ENCODE results near the gene LRP1.

LRP1 gene

DNA sequence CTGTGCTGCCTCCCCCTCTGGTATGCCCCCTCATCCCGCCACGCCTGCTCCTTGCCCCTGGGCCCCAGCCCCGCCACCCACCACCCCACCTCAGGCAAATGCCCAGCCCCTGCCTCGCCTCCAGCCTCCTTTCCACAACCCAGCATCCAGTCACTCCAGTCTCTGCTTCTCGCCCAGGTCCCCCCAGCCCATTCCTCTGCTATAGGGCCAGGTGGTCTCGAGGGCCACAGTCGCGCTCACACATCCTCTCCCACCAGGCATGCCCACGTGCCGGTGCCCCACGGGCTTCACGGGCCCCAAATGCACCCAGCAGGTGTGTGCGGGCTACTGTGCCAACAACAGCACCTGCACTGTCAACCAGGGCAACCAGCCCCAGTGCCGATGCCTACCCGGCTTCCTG is 82.2 kb downstream of the LRP1 start:
- Histone ChIP-seq H3K9me3 (ENCODE audit: insufficient read depth, low read length) (no peaks in the 10 kb centered on the region), H3K4me1 (ENCODE audit: insufficient read depth, insufficient read length) (peaks cover 19% of the 10 kb centered on the region), H3K4me3 (ENCODE audit: insufficient read length, low read depth) (no peak overlapping the region), H3K36me3 (ENCODE audit: insufficient read depth, insufficient read length, low read length) (peaks cover 76% of the 10 kb centered on the region), H3K9ac (ENCODE audit: insufficient read length, low read depth) (no peak overlapping the region), H3K27me3 (ENCODE audit: insufficient read depth, insufficient read length) (peaks cover 15% of the 10 kb centered on the region)
- TF ChIP-seq YY1 (IDR thresholded peaks at IDR 0.05; ENCODE audit: insufficient read depth, insufficient read length) (no peak), SUZ12 (IDR thresholded peaks at IDR 0.05; ENCODE audit: extremely low read depth, insufficient read depth, insufficient read length) (no peak), ZNF274 (IDR thresholded peaks at IDR 0.05; ENCODE audit: low read depth, low read length) (no peak)
- no peak for DNase-seq (ENCODE audit: low read depth, low spot score)

DNA sequence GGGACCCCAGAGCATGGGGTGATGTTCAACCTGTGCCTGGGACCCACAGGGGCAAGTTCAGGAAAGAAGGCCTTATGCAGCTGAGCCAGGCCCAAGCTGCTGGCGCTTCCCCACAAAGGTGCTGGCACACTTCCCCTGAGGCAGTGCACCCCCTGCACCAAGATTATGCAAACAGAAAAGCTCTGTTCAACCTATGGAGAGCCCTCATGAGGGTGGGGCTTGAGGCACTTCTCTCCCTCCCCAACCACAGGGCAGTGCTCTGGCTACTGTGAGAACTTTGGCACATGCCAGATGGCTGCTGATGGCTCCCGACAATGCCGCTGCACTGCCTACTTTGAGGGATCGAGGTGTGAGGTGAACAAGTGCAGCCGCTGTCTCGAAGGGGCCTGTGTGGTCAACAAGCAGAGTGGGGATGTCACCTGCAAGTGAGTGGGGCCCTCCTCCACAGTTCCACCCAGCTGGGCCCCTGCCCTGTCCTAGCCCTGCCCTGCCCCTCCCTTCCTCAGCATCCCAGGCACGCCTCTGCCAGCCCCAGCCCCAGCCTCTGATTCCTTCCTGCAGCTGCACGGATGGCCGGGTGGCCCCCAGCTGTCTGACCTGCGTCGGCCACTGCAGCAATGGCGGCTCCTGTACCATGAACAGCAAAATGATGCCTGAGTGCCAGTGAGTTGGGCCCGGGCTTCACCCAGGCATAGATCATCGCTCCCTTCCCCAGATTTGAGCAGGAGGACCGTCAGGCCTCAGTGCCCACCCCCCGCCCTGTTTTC is 82.8 kb downstream of the LRP1 start:
- TF ChIP-seq ZNF274 (IDR thresholded peaks at IDR 0.05; ENCODE audit: low read depth, low read length) (no peak), YY1 (IDR thresholded peaks at IDR 0.05; ENCODE audit: insufficient read depth, insufficient read length) (no peak), SUZ12 (IDR thresholded peaks at IDR 0.05; ENCODE audit: extremely low read depth, insufficient read depth, insufficient read length) (no peak)
- DNase-seq (ENCODE audit: low read depth, low spot score), result no peak
- Histone ChIP-seq H3K4me1 (ENCODE audit: insufficient read depth, insufficient read length) (peaks cover 24% of the 10 kb centered on the region), H3K36me3 (ENCODE audit: insufficient read depth, insufficient read length, low read length) (peaks cover 70% of the 10 kb centered on the region), H3K4me3 (ENCODE audit: insufficient read length, low read depth) (no peak overlapping the region), H3K27me3 (ENCODE audit: insufficient read depth, insufficient read length) (peaks cover 22% of the 10 kb centered on the region), H3K9me3 (ENCODE audit: insufficient read depth, low read length) (no peaks in the 10 kb centered on the region), H3K9ac (ENCODE audit: insufficient read length, low read depth) (no peak overlapping the region)

DNA sequence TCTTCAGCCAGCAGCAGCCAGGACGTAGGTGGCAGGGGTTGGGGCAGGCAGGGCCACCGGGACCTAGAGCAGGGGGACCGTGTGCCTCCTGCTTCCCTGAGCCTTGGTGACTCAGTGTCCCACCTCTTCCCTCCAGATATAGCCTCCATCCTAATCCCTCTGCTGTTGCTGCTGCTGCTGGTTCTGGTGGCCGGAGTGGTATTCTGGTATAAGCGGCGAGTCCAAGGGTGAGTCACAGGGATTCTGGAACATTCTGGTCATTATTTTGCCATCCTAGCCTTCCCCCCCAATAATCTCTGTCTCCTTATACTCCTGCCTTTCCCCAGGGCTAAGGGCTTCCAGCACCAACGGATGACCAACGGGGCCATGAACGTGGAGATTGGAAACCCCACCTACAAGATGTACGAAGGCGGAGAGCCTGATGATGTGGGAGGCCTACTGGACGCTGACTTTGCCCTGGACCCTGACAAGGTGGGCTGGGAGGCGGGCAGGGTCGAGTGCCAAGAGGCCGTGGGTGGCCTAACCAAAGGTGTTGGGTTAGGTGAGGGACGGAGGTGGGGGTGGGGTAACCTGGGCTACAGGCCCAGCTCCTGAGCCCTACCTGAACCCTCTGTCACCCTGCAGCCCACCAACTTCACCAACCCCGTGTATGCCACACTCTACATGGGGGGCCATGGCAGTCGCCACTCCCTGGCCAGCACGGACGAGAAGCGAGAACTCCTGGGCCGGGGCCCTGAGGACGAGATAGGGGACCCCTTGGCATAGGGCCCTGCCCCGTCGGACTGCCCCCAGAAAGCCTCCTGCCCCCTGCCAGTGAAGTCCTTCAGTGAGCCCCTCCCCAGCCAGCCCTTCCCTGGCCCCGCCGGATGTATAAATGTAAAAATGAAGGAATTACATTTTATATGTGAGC is 83.8 kb downstream of the LRP1 start:
- Histone ChIP-seq H3K27me3 (ENCODE audit: insufficient read depth, insufficient read length) (peaks cover 28% of the 10 kb centered on the region), H3K9me3 (ENCODE audit: insufficient read depth, low read length) (no peaks in the 10 kb centered on the region), H3K9ac (ENCODE audit: insufficient read length, low read depth) (no peak overlapping the region), H3K4me1 (ENCODE audit: insufficient read depth, insufficient read length) (peaks cover 26% of the 10 kb centered on the region), H3K36me3 (ENCODE audit: insufficient read depth, insufficient read length, low read length) (peaks cover 63% of the 10 kb centered on the region), H3K4me3 (ENCODE audit: insufficient read length, low read depth) (no peak overlapping the region)
- TF ChIP-seq ZNF274 (IDR thresholded peaks at IDR 0.05; ENCODE audit: low read depth, low read length) (no peak), SUZ12 (IDR thresholded peaks at IDR 0.05; ENCODE audit: extremely low read depth, insufficient read depth, insufficient read length) (no peak), YY1 (IDR thresholded peaks at IDR 0.05; ENCODE audit: insufficient read depth, insufficient read length) (no peak)
- no peak for DNase-seq (ENCODE audit: low read depth, low spot score)

DNA sequence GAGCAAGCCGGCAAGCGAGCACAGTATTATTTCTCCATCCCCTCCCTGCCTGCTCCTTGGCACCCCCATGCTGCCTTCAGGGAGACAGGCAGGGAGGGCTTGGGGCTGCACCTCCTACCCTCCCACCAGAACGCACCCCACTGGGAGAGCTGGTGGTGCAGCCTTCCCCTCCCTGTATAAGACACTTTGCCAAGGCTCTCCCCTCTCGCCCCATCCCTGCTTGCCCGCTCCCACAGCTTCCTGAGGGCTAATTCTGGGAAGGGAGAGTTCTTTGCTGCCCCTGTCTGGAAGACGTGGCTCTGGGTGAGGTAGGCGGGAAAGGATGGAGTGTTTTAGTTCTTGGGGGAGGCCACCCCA is 84.4 kb downstream of the LRP1 start:
- no peak overlapping the region for H3K9ac ChIP-seq (ENCODE audit: insufficient read length, low read depth)
- no peak overlapping the region for H3K4me3 ChIP-seq (ENCODE audit: insufficient read length, low read depth)
- H3K9me3 ChIP-seq (ENCODE audit: insufficient read depth, low read length), result no peaks in the 10 kb centered on the region
- peaks cover 32% of the 10 kb centered on the region for H3K4me1 ChIP-seq (ENCODE audit: insufficient read depth, insufficient read length)
- TF ChIP-seq ZNF274 (IDR thresholded peaks at IDR 0.05; ENCODE audit: low read depth, low read length) (no peak), YY1 (IDR thresholded peaks at IDR 0.05; ENCODE audit: insufficient read depth, insufficient read length) (no peak), SUZ12 (IDR thresholded peaks at IDR 0.05; ENCODE audit: extremely low read depth, insufficient read depth, insufficient read length) (no peak)
- DNase-seq (ENCODE audit: low read depth, low spot score), result no peak
- peaks cover 35% of the 10 kb centered on the region for H3K27me3 ChIP-seq (ENCODE audit: insufficient read depth, insufficient read length)
- H3K36me3 ChIP-seq (ENCODE audit: insufficient read depth, insufficient read length, low read length), result peaks cover 59% of the 10 kb centered on the region

DNA sequence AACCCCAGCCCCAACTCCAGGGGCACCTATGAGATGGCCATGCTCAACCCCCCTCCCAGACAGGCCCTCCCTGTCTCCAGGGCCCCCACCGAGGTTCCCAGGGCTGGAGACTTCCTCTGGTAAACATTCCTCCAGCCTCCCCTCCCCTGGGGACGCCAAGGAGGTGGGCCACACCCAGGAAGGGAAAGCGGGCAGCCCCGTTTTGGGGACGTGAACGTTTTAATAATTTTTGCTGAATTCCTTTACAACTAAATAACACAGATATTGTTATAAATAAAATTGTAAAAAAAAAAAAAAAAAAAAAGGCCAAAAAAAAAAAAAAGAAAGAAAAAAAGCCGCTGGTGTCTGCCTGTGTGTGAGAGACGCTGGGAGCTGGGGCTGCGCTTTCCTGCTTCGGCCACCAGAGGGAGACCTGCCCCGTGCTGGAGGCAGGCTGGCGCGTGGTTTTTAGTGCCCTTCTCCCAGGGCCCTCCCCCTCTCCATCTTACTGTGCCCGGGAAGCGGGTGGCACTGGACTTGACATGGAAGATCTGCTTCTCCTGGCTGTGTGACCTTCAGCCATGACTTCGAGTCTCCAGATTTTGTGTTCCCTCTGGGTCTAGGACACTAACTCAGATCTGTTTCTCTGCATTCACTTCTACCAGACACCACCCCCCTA is 84.9 kb downstream of the LRP1 start:
- Histone ChIP-seq H3K27me3 (ENCODE audit: insufficient read depth, insufficient read length) (peaks cover 40% of the 10 kb centered on the region), H3K4me3 (ENCODE audit: insufficient read length, low read depth) (no peak overlapping the region), H3K9ac (ENCODE audit: insufficient read length, low read depth) (no peak overlapping the region), H3K4me1 (ENCODE audit: insufficient read depth, insufficient read length) (peaks cover 34% of the 10 kb centered on the region), H3K36me3 (ENCODE audit: insufficient read depth, insufficient read length, low read length) (peaks cover 55% of the 10 kb centered on the region), H3K9me3 (ENCODE audit: insufficient read depth, low read length) (no peaks in the 10 kb centered on the region)
- TF ChIP-seq ZNF274 (IDR thresholded peaks at IDR 0.05; ENCODE audit: low read depth, low read length) (no peak), SUZ12 (IDR thresholded peaks at IDR 0.05; ENCODE audit: extremely low read depth, insufficient read depth, insufficient read length) (no peak), YY1 (IDR thresholded peaks at IDR 0.05; ENCODE audit: insufficient read depth, insufficient read length) (no peak)
- DNase-seq (ENCODE audit: low read depth, low spot score), result no peak

DNA sequence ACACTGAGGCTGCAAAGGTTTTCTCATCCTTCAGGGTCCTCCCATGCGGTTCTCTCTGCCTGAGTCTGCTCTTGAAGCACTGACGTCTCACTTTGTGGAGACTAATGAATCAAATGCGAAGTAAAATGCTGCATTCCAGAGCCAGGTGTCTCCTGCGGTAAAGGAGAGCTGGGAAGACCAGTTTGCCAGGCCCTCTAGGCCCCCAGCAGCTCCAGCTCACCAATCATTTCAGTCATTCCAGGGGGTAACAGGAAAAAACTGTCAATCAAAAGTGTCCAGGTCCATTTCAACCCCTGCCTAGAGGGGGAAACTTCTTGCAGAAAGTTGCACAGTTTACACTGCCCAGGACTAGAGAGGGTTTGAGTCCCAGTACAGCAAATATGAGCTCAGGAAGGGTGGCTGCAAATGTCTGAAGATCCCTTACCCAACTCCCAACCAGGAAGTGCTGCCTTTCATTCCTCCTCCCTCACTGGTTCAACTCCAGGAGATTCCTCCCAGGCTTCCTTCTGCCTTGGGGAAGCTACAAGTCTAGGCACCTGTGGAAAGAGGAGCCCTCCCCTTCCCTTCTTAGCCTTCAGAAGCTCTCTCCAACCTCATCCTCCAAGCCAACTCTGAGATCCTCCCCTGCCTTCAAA is 85.6 kb downstream of the LRP1 start:
- H3K4me3 ChIP-seq (ENCODE audit: insufficient read length, low read depth), result no peak overlapping the region
- DNase-seq (ENCODE audit: low read depth, low spot score), result no peak
- H3K9me3 ChIP-seq (ENCODE audit: insufficient read depth, low read length), result no peaks in the 10 kb centered on the region
- peak overlapping the region; percentile 6 for H3K9ac ChIP-seq (ENCODE audit: insufficient read length, low read depth)
- peaks cover 48% of the 10 kb centered on the region for H3K36me3 ChIP-seq (ENCODE audit: insufficient read depth, insufficient read length, low read length)
- no peak for TF ChIP-seq SUZ12 (IDR thresholded peaks at IDR 0.05; ENCODE audit: extremely low read depth, insufficient read depth, insufficient read length)
- TF ChIP-seq YY1 (IDR thresholded peaks at IDR 0.05; ENCODE audit: insufficient read depth, insufficient read length), result no peak
- no peak for TF ChIP-seq ZNF274 (IDR thresholded peaks at IDR 0.05; ENCODE audit: low read depth, low read length)
- H3K4me1 ChIP-seq (ENCODE audit: insufficient read depth, insufficient read length), result peaks cover 34% of the 10 kb centered on the region
- peaks cover 47% of the 10 kb centered on the region for H3K27me3 ChIP-seq (ENCODE audit: insufficient read depth, insufficient read length)

All from NT2/D1 (cell line).